ENCODE measurements around the gene PTPN2.

DNA sequence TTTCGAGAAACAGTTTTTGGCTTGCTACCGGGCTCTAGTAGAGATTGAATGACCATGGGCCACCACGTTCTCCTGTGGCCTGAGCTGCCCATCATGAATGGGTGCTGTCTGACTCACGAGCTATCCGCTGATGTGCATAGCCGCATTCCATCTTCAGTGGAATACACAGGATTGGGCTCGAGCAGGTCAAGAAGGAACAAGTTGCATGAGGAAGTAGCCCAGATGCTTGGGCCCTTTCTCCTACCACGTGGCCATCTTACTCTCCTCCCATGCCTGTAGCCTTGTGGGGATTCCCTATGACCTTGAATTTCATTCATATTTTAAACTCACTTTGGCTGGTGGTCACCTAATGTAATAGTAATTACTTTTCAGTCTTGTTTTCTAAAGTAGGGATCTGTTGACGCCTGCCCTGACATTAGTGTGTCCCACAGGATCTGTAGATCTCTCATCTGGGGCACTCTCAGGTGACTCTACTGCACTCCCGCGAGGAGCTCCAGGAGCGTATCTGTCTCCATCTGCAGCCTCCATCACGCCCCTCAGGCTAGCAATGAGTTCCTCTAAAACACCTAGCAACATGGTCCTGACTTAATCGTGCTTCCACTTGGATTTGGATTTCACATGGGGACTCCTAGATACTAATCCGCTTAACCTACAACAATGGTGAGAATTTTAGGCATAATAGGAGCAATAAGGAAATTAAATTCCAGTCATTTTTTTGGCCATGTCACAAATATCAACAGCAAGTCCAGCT, 113.4 kb downstream of the PTPN2 start:
- TF ChIP-seq, protein P1, sequence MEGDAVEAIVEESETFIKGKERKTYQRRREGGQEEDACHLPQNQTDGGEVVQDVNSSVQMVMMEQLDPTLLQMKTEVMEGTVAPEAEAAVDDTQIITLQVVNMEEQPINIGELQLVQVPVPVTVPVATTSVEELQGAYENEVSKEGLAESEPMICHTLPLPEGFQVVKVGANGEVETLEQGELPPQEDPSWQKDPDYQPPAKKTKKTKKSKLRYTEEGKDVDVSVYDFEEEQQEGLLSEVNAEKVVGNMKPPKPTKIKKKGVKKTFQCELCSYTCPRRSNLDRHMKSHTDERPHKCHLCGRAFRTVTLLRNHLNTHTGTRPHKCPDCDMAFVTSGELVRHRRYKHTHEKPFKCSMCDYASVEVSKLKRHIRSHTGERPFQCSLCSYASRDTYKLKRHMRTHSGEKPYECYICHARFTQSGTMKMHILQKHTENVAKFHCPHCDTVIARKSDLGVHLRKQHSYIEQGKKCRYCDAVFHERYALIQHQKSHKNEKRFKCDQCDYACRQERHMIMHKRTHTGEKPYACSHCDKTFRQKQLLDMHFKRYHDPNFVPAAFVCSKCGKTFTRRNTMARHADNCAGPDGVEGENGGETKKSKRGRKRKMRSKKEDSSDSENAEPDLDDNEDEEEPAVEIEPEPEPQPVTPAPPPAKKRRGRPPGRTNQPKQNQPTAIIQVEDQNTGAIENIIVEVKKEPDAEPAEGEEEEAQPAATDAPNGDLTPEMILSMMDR (conservative IDR thresholded peaks at IDR 0.05; ENCODE audit: low read depth in 2 of 2): no peak
- no peak for TF ChIP-seq EZH2 (IDR thresholded peaks at IDR 0.05; ENCODE audit: low read depth, unreplicated experiment)
- TF ChIP-seq, protein P2, sequence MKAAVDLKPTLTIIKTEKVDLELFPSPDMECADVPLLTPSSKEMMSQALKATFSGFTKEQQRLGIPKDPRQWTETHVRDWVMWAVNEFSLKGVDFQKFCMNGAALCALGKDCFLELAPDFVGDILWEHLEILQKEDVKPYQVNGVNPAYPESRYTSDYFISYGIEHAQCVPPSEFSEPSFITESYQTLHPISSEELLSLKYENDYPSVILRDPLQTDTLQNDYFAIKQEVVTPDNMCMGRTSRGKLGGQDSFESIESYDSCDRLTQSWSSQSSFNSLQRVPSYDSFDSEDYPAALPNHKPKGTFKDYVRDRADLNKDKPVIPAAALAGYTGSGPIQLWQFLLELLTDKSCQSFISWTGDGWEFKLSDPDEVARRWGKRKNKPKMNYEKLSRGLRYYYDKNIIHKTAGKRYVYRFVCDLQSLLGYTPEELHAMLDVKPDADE (IDR thresholded peaks at IDR 0.05): no peak
- no peak for TF ChIP-seq EZH2phosphoT487 (IDR thresholded peaks at IDR 0.05; ENCODE audit: unreplicated experiment)
- no peak for TF ChIP-seq POLR2AphosphoS5 (IDR thresholded peaks at IDR 0.05; ENCODE audit: low read depth)
- TF ChIP-seq, protein P3, sequence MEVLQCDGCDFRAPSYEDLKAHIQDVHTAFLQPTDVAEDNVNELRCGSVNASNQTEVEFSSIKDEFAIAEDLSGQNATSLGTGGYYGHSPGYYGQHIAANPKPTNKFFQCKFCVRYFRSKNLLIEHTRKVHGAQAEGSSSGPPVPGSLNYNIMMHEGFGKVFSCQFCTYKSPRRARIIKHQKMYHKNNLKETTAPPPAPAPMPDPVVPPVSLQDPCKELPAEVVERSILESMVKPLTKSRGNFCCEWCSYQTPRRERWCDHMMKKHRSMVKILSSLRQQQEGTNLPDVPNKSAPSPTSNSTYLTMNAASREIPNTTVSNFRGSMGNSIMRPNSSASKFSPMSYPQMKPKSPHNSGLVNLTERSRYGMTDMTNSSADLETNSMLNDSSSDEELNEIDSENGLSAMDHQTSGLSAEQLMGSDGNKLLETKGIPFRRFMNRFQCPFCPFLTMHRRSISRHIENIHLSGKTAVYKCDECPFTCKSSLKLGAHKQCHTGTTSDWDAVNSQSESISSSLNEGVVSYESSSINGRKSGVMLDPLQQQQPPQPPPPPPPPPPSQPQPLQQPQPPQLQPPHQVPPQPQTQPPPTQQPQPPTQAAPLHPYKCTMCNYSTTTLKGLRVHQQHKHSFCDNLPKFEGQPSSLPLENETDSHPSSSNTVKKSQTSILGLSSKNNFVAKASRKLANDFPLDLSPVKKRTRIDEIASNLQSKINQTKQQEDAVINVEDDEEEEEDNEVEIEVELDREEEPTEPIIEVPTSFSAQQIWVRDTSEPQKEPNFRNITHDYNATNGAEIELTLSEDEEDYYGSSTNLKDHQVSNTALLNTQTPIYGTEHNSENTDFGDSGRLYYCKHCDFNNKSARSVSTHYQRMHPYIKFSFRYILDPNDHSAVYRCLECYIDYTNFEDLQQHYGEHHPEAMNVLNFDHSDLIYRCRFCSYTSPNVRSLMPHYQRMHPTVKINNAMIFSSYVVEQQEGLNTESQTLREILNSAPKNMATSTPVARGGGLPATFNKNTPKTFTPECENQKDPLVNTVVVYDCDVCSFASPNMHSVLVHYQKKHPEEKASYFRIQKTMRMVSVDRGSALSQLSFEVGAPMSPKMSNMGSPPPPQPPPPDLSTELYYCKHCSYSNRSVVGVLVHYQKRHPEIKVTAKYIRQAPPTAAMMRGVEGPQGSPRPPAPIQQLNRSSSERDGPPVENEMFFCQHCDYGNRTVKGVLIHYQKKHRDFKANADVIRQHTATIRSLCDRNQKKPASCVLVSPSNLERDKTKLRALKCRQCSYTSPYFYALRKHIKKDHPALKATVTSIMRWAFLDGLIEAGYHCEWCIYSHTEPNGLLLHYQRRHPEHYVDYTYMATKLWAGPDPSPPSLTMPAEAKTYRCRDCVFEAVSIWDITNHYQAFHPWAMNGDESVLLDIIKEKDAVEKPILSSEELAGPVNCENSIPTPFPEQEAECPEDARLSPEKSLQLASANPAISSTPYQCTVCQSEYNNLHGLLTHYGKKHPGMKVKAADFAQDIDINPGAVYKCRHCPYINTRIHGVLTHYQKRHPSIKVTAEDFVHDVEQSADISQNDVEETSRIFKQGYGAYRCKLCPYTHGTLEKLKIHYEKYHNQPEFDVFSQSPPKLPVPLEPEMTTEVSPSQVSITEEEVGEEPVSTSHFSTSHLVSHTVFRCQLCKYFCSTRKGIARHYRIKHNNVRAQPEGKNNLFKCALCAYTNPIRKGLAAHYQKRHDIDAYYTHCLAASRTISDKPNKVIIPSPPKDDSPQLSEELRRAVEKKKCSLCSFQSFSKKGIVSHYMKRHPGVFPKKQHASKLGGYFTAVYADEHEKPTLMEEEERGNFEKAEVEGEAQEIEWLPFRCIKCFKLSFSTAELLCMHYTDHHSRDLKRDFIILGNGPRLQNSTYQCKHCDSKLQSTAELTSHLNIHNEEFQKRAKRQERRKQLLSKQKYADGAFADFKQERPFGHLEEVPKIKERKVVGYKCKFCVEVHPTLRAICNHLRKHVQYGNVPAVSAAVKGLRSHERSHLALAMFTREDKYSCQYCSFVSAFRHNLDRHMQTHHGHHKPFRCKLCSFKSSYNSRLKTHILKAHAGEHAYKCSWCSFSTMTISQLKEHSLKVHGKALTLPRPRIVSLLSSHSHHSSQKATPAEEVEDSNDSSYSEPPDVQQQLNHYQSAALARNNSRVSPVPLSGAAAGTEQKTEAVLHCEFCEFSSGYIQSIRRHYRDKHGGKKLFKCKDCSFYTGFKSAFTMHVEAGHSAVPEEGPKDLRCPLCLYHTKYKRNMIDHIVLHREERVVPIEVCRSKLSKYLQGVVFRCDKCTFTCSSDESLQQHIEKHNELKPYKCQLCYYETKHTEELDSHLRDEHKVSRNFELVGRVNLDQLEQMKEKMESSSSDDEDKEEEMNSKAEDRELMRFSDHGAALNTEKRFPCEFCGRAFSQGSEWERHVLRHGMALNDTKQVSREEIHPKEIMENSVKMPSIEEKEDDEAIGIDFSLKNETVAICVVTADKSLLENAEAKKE (CRISPR knock-in tag; IDR thresholded peaks at IDR 0.05): no peak
- TF ChIP-seq, protein P4, sequence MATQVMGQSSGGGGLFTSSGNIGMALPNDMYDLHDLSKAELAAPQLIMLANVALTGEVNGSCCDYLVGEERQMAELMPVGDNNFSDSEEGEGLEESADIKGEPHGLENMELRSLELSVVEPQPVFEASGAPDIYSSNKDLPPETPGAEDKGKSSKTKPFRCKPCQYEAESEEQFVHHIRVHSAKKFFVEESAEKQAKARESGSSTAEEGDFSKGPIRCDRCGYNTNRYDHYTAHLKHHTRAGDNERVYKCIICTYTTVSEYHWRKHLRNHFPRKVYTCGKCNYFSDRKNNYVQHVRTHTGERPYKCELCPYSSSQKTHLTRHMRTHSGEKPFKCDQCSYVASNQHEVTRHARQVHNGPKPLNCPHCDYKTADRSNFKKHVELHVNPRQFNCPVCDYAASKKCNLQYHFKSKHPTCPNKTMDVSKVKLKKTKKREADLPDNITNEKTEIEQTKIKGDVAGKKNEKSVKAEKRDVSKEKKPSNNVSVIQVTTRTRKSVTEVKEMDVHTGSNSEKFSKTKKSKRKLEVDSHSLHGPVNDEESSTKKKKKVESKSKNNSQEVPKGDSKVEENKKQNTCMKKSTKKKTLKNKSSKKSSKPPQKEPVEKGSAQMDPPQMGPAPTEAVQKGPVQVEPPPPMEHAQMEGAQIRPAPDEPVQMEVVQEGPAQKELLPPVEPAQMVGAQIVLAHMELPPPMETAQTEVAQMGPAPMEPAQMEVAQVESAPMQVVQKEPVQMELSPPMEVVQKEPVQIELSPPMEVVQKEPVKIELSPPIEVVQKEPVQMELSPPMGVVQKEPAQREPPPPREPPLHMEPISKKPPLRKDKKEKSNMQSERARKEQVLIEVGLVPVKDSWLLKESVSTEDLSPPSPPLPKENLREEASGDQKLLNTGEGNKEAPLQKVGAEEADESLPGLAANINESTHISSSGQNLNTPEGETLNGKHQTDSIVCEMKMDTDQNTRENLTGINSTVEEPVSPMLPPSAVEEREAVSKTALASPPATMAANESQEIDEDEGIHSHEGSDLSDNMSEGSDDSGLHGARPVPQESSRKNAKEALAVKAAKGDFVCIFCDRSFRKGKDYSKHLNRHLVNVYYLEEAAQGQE (IDR thresholded peaks at IDR 0.05; ENCODE audit: unreplicated experiment): no peak
- no peak for TF ChIP-seq JUNB (IDR thresholded peaks at IDR 0.05; ENCODE audit: unreplicated experiment)
- TF ChIP-seq CREB1 (CRISPR knock-in tag; IDR thresholded peaks at IDR 0.05; ENCODE audit: low read depth): no peak
- no peak for TF ChIP-seq STAT1 (IDR thresholded peaks at IDR 0.05; ENCODE audit: unreplicated experiment)
- no peak for TF ChIP-seq ZNF331 (CRISPR knock-in tag; IDR thresholded peaks at IDR 0.05; ENCODE audit: low read depth)
- no peak for TF ChIP-seq ZNF114 (CRISPR knock-in tag; IDR thresholded peaks at IDR 0.05)

Measured in GM23338 (cell line).